Suppressor macrophage treated with lipopolysaccharide for 4 hours (primary cell): ENCODE data around the gene CDY1.
"Not testable (repeated sequence)": the region's sequence is repeated elsewhere in the genome, so short reads cannot be mapped to it uniquely, and the experiment has no call there.

ENCODE experiments used
- DNase-seq: peaks from one replicate; pipeline ENCODE4 v3.0.0-alpha.2; 2020

Gene CDY1

DNA sequence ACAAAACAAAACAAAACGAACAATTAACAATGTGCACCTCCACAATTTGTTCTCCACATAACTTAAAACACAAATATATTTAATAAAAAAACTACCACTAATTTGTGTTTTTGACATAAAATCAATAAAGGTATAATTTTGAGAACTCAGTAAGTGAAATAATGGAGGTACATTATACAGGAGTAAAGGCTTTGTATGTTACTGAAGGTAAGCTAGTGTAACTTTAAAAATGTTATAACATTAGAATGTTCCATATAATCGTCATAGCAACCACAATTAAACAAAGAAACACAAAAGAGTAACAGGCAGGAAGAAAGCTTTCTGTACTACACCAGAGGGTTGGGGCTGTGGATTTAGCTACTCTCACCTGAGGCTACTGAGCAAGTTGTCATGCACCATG lies at the start of gene CDY1:
CDY1 (plus strand) TSS at position 301 of the 400 bp plus-strand sequence. CDS start 326 bp downstream, outside the sequence.
- DNase-seq = not testable (repeated sequence)

DNA sequence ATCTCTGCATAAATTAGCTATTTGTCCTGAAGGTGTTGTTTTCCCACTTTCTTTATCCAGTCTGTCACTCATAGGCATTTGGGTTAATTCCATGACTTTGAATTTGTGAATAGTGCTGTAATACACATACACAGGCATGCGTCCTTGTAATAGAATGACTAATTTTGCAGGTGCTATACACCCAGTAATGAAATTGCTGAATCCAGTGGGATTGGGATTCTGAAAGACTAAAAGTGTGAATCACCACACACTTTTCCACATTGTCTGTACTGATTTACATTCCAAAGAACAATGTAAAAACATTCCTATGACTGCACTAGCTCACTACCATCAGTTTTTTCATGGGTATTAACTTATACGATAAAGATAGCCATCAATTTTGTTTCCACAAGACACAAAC lies 28.6 kb upstream of the CDY1 start:
- not testable (repeated sequence) for DNase-seq

DNA sequence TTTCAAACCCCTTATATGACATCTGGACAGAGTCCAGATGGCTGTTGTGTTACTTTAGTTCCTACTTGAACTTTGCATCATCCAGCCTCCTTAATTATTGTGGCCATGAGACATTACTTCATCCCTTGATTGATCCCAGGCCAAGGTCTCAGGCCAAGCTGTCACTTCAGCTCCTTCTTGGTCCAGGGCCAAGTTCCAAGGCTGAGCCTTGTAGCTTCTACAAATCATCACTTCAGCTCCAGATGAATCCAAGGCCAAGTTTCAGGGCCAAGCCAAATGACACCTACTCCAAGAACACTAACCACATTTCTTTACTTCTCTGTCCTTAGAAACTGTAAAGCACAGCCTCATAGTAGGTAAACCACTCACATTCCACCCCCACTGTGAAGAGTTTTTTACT lies 1.7 kb upstream of the CDY1 start:
- not testable (repeated sequence) for DNase-seq

- not testable (repeated sequence) for DNase-seq
Measured at GRCh38 chrY:25626524-25626923, 4.6 kb downstream of the CDY1 start.

DNA sequence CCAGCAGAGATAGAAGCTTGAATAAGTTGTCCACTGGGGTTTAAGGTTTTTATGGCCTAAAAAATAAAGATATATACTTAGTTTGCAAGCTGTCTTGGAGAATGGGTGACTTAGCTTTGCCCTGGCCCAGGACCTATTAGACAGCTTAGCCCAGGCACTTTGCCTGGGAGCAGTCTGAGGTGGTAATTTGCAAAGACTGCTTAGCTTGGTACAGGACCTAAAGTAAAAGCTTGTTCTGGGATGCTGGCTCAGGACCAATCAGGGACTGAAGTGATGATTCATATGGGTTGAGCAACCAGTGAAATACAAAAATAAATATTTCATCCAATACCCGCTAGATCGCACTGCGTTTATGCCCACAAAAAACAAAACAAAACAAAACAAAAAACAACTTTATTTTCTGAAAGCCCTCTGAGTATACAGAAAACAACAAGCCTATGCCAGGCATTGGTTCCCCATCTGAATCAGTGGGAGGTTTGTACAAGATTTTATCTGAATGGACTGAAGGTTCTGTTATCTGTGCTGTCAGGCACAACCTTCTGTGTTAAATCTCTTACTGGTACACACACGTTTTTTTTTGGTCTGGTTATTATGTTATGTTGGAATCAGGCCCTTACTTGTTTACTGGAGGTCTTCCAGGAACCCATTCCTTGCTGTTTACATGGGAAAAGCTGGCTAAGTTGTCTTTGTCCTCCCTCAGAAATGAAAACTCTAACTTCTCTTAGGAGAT lies 8.6 kb downstream of the CDY1 start:
- DNase-seq = not testable (repeated sequence)

- not testable (repeated sequence) for DNase-seq
Measured at GRCh38 chrY:25639852-25640251, 17.9 kb downstream of the CDY1 start.

DNA sequence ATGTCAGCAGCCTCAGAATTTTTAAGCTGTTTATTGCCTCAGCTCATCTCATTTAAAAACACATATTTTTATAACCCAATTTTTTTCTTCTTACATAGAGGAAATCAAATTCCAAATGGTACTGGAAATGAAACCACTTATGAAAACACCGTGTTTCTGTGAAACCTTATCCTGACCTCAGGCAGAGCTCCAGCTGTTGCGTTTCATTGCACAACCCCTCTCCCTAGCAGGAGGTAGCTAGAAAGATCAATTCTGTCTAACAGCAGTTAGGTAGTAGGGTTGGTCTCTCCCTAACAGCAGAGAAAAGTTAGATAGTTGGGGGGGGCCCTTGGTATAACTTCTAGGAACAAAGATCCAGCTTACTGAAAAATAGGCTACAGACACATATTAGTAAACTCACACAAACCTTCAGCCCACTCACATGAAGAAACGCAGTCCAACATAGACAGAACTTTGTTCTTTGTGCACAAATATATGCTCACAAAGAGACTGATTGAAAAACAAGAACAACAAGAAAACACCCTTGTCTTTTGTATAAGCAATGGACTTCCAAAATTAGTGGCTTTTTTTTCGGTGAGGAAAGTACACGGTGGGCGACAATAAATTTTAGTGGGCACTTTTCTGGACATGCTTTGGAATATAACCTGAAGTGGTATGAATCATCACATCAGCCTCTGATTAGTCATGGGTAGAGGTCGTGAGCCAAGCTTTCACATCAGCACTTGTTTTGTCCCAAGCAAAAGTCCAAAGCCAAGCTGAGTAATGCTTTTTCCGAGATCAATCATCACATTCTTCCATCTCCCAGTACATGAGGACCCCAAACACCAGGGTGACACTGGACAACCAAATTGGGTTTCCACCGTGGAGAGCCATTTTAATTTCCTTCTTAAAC lies 21.4 kb downstream of the CDY1 start:
- not testable (repeated sequence) for DNase-seq
